Measurements from ENCODE around the gene PITRM1. TPM values are rescaled to one million over a fixed set of nuclear protein-coding genes. Genes with fewer than 3 reads are reported as not detected.

PITRM1 gene
- total RNA-seq, 1 donor from 2014 or later: 65.8 TPM

GRCh38 chr10:3124412-3125175 is 48.0 kb downstream of the PITRM1 start:
- peaks cover 4% of the 10 kb centered on the region for H3K27me3 Mint-ChIP-seq (ENCODE audit: unreplicated experiment)
- H3K9me3 Mint-ChIP-seq (ENCODE audit: unreplicated experiment): peaks cover 2% of the 10 kb centered on the region
- no peaks in the 10 kb centered on the region for H3K36me3 Mint-ChIP-seq (ENCODE audit: unreplicated experiment)
- H3K4me1 Mint-ChIP-seq (ENCODE audit: low read depth, unreplicated experiment): peaks cover 18% of the 10 kb centered on the region
- no peak for DNase-seq
- no peak for TF ChIP-seq CTCF (IDR thresholded peaks at IDR 0.05; ENCODE audit: partially characterized antibody, unreplicated experiment)
- no peak overlapping the region for H3K27ac Mint-ChIP-seq (ENCODE audit: unreplicated experiment)
- H3K4me3 Mint-ChIP-seq (ENCODE audit: unreplicated experiment): no peak overlapping the region

GRCh38 chr10:3123571-3124411 is 48.8 kb downstream of the PITRM1 start:
- Mint-ChIP-seq H3K4me3 (ENCODE audit: unreplicated experiment) (no peak overlapping the region), H3K36me3 (ENCODE audit: unreplicated experiment) (no peaks in the 10 kb centered on the region), H3K9me3 (ENCODE audit: unreplicated experiment) (peaks cover 2% of the 10 kb centered on the region), H3K4me1 (ENCODE audit: low read depth, unreplicated experiment) (peaks cover 18% of the 10 kb centered on the region), H3K27ac (ENCODE audit: unreplicated experiment) (no peak overlapping the region), H3K27me3 (ENCODE audit: unreplicated experiment) (peaks cover 4% of the 10 kb centered on the region)
- no peak for DNase-seq
- no peak for TF ChIP-seq CTCF (IDR thresholded peaks at IDR 0.05; ENCODE audit: partially characterized antibody, unreplicated experiment)

- Mint-ChIP-seq H3K4me3 (ENCODE audit: unreplicated experiment) (no peak overlapping the region), H3K4me1 (ENCODE audit: low read depth, unreplicated experiment) (peaks cover 18% of the 10 kb centered on the region), H3K27ac (ENCODE audit: unreplicated experiment) (no peak overlapping the region), H3K36me3 (ENCODE audit: unreplicated experiment) (no peaks in the 10 kb centered on the region), H3K9me3 (ENCODE audit: unreplicated experiment) (peaks cover 5% of the 10 kb centered on the region), H3K27me3 (ENCODE audit: unreplicated experiment) (peaks cover 4% of the 10 kb centered on the region)
- no peak for TF ChIP-seq CTCF (IDR thresholded peaks at IDR 0.05; ENCODE audit: partially characterized antibody, unreplicated experiment)
- DNase-seq: no peak
Observed at GRCh38 chr10:3122486-3123205, 49.9 kb downstream of the PITRM1 start.

GRCh38 chr10:3122034-3122433 is 50.5 kb downstream of the PITRM1 start:
- H3K36me3 Mint-ChIP-seq (ENCODE audit: unreplicated experiment): no peaks in the 10 kb centered on the region
- DNase-seq: no peak
- no peak overlapping the region for H3K27ac Mint-ChIP-seq (ENCODE audit: unreplicated experiment)
- TF ChIP-seq CTCF (IDR thresholded peaks at IDR 0.05; ENCODE audit: partially characterized antibody, unreplicated experiment): no peak
- peaks cover 15% of the 10 kb centered on the region for H3K4me1 Mint-ChIP-seq (ENCODE audit: low read depth, unreplicated experiment)
- H3K9me3 Mint-ChIP-seq (ENCODE audit: unreplicated experiment): peaks cover 5% of the 10 kb centered on the region
- H3K4me3 Mint-ChIP-seq (ENCODE audit: unreplicated experiment): no peak overlapping the region
- H3K27me3 Mint-ChIP-seq (ENCODE audit: unreplicated experiment): peaks cover 4% of the 10 kb centered on the region

All from glutamatergic neuron (in vitro differentiated cells).